Breast epithelium (tissue), 3 donors: ENCODE measurements around the gene LRRK1.

Source experiments
- POLR2A ChIP-seq: fragments of 450-650 bp; IDR thresholded peaks from one replicate; pipeline ENCODE4 v1.6.1; 2016; ENCODE audit warnings: antibody characterized with exemption, mild to moderate bottlenecking, moderate library complexity
- POLR2AphosphoS5 ChIP-seq, 3 donors: sonication (generic); formaldehyde crosslinking; IDR thresholded peaks; one replicate each; pipeline ENCODE4 v1.6.1; 2017; ENCODE audit warnings: antibody characterized with exemption in 3 of 3
- TF ChIP-seq, protein P1 (sequence below), 3 donors: fragments of 450-650 bp; IDR thresholded peaks; one replicate each; pipeline ENCODE4 v1.5.1; 2016 to 2017; ENCODE audit warnings: antibody characterized with exemption in 3 of 3, mild to moderate bottlenecking in 3 of 3, moderate library complexity in 3 of 3

GRCh38 chr15:100942656-100943425, 23.7 kb downstream of the LRRK1 start:
- TF ChIP-seq POLR2A (no peak), POLR2AphosphoS5 (IDR thresholded peaks at IDR 0.05) (no peak)
- TF ChIP-seq, protein P1, sequence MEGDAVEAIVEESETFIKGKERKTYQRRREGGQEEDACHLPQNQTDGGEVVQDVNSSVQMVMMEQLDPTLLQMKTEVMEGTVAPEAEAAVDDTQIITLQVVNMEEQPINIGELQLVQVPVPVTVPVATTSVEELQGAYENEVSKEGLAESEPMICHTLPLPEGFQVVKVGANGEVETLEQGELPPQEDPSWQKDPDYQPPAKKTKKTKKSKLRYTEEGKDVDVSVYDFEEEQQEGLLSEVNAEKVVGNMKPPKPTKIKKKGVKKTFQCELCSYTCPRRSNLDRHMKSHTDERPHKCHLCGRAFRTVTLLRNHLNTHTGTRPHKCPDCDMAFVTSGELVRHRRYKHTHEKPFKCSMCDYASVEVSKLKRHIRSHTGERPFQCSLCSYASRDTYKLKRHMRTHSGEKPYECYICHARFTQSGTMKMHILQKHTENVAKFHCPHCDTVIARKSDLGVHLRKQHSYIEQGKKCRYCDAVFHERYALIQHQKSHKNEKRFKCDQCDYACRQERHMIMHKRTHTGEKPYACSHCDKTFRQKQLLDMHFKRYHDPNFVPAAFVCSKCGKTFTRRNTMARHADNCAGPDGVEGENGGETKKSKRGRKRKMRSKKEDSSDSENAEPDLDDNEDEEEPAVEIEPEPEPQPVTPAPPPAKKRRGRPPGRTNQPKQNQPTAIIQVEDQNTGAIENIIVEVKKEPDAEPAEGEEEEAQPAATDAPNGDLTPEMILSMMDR (IDR thresholded peaks at IDR 0.05): no peak
